Endothelial cell of umbilical vein (primary cell): ENCODE measurements around the gene RIOK1. TPM values are rescaled to one million over a fixed set of nuclear protein-coding genes. Genes with fewer than 3 reads are reported as not detected.
"Not testable (repeated sequence)": the region's sequence is repeated elsewhere in the genome, so short reads cannot be mapped to it uniquely, and the experiment has no call there.

Experiments used
- BruUV-seq: library from RNA; stranded (reverse); fragments of 400-500 nt; replicated peaks from 2 replicates; lab custom pipeline; 2021; lab: Mats Ljungman, UMichigan
- CTCF ChIA-PET: fragments of 300-600, 350-600 bp; sonication (Branson Sonifier 250); formaldehyde crosslinking; loops from one replicate; lab custom pipeline; 2021; ENCODE audit warnings: antibody characterized with exemption, inconsistent platforms; lab: Charles Lee
- POLR2A ChIA-PET: fragments of 300-600, 350-600 bp; sonication (Branson Sonifier 250); formaldehyde crosslinking; loops from one replicate; lab custom pipeline; 2021; ENCODE audit warnings: antibody characterized with exemption, inconsistent platforms; lab: Charles Lee
- DNase-seq: peaks from one replicate; pipeline ENCODE4 v3.0.0-alpha.2; 2011; ENCODE audit warnings: low read depth, low spot score
- FAIRE-seq: peaks from 2 replicates; lab custom pipeline; 2011; peaks lifted over from hg19 to GRCh38; lab: Jason Lieb, UNC
- H2AFZ ChIP-seq: 2 replicates; pipeline ENCODE4 v1.6.0; 2012; ENCODE audit warnings: low read depth, low read length, control low read depth, inconsistent platforms
- H3K27ac ChIP-seq: 2 replicates; pipeline ENCODE4 v1.5.1; 2011; ENCODE audit warnings: low read depth, mild to moderate bottlenecking, control low read depth, low read length, moderate library complexity; ENCODE audit not compliant: insufficient read depth
- H3K27me3 ChIP-seq, 2 experiments: 2 replicates each; pipeline versions ENCODE4 v1.6.0 to v1.6.1; 2011; ENCODE audit warnings: low read length in 2 of 2, mixed read lengths in 1 of 2; ENCODE audit not compliant: control insufficient read depth in 2 of 2, insufficient read depth in 2 of 2
- H3K36me3 ChIP-seq, 2 experiments: 2 replicates in 1 of 2; 3 replicates in 1 of 2; pipeline ENCODE4 v1.5.1; 2011; ENCODE audit warnings: low read length in 2 of 2, mild to moderate bottlenecking in 1 of 2, moderate library complexity in 1 of 2; ENCODE audit not compliant: control insufficient read depth in 2 of 2, insufficient read depth in 2 of 2; ENCODE audit errors: extremely low read depth in 1 of 2
- H3K4me1 ChIP-seq: 3 replicates; pipeline ENCODE4 v1.5.1; 2011; ENCODE audit warnings: mild to moderate bottlenecking, low read length; ENCODE audit not compliant: control insufficient read depth, insufficient read depth; ENCODE audit errors: extremely low read depth
- H3K4me2 ChIP-seq: 2 replicates; pipeline ENCODE4 v1.6.1; 2011; ENCODE audit warnings: low read length, control low read depth, mixed read lengths; ENCODE audit not compliant: insufficient read depth
- H3K4me3 ChIP-seq, 3 experiments: fragments of 200-600 bp in 1 of 3; sonication (generic), shearing (Covaris generic) in 1 of 3; replicated peaks in 1 of 3; 2 replicates each; pipeline ENCODE4 v1.5.1; 2011 to 2016; ENCODE audit warnings: control low read depth in 3 of 3, low read length in 3 of 3, mild to moderate bottlenecking in 2 of 3, inconsistent platforms in 1 of 3, low read depth in 1 of 3, moderate library complexity in 1 of 3; ENCODE audit not compliant: insufficient read depth in 1 of 3
- H3K79me2 ChIP-seq: 2 replicates; pipeline ENCODE4 v1.6.0; 2012; ENCODE audit warnings: low read length, inconsistent platforms; ENCODE audit not compliant: control insufficient read depth, insufficient read depth
- H3K9ac ChIP-seq: replicated peaks from 2 replicates; pipeline ENCODE3; 2011; ENCODE audit warnings: low read length, control low read depth; ENCODE audit not compliant: insufficient read depth; ENCODE audit errors: extremely low read depth
- H3K9me1 ChIP-seq: replicated peaks from 3 replicates; pipeline ENCODE4 v1.6.0; 2011; ENCODE audit warnings: mild to moderate bottlenecking, low read length; ENCODE audit not compliant: control insufficient read depth, insufficient read depth; ENCODE audit errors: extremely low read depth
- H3K9me3 ChIP-seq: replicated peaks from 2 replicates; pipeline ENCODE4 v1.5.1; 2012; ENCODE audit warnings: low read length, inconsistent platforms; ENCODE audit not compliant: control insufficient read depth, insufficient read depth
- H4K20me1 ChIP-seq: replicated peaks from 2 replicates; pipeline ENCODE3; 2011; ENCODE audit warnings: mild to moderate bottlenecking, low read length; ENCODE audit not compliant: control insufficient read depth, insufficient read depth; ENCODE audit errors: extremely low read depth
- FOS ChIP-seq: IDR thresholded peaks from 2 replicates; pipeline ENCODE4 v1.6.1; 2011; ENCODE audit warnings: mild to moderate bottlenecking, low read length, moderate library complexity, borderline replicate concordance; ENCODE audit not compliant: insufficient read depth
- GATA2 ChIP-seq: IDR thresholded peaks from 2 replicates; pipeline ENCODE4 v1.7.0; 2011; ENCODE audit warnings: low read depth, mild to moderate bottlenecking, moderate library complexity, mixed read lengths, low read length; ENCODE audit not compliant: insufficient read length, insufficient read depth
- JUN ChIP-seq: IDR thresholded peaks from 2 replicates; pipeline ENCODE4 v1.6.1; 2011; ENCODE audit warnings: borderline replicate concordance, low read depth; ENCODE audit not compliant: insufficient read length, insufficient read depth
- POLR2AphosphoS5 ChIP-seq: IDR thresholded peaks from 2 replicates; pipeline ENCODE4 v1.6.1; 2012; ENCODE audit warnings: low read depth, mild to moderate bottlenecking, control low read depth, low read length, moderate library complexity; ENCODE audit not compliant: insufficient read depth
- dilution Hi-C: fragments of 300-500 bp; cut with MboI; formaldehyde crosslinking; loops from one replicate; pipeline ENCODE4 v1.15.0; 2019; ENCODE audit warnings: low sequenced_read_pairs; ENCODE audit not compliant: extremely low pct_ligation_motif_present
- intact Hi-C: fragments of 100-400 bp; cut with micrococcal nuclease; formaldehyde crosslinking; loops from one replicate; pipeline ENCODE4 v1.10.0; 2022
- polyA plus RNA-seq, 4 experiments: library from polyadenylated mRNA; depleted of rRNA in 3 of 4; stranded (reverse) in 3 of 4; unstranded in 1 of 4; fragments of >200 nt; gene quantifications; 2 replicates each; pipeline versions ENCODE4 v1.2.1 to v1.2.3, GENCODE V29; 2011 to 2012; ENCODE audit warnings: missing spikeins in 1 of 4
- total RNA-seq: library from RNA; stranded (reverse); gene quantifications from 2 replicates; pipeline ENCODE4 v1.2.3, GENCODE V29; 2021

RIOK1 gene
- total and polyA plus RNA-seq, 2 donors (not counting 3 experiments of a cell fraction or from before 2014, with no cell fraction given), result 9.2 to 21.4 TPM

- H3K9me1 ChIP-seq, result no peaks in the 10 kb centered on the region
- no peak overlapping the region for H3K27ac ChIP-seq
- H4K20me1 ChIP-seq, result no peaks in the 10 kb centered on the region
- no peak for FAIRE-seq
- ChIA-PET CTCF (no interaction called here), POLR2A (no interaction called here)
- H3K9me3 ChIP-seq, result no peaks in the 10 kb centered on the region
- no peak overlapping the region for H3K9ac ChIP-seq
- no peak overlapping the region for H3K4me2 ChIP-seq
- H3K4me1 ChIP-seq, result no peaks in the 10 kb centered on the region
- TF ChIP-seq GATA2 (no peak), FOS (no peak), POLR2AphosphoS5 (no peak), JUN (no peak)
- no peaks in the 10 kb centered on the region for H3K36me3 ChIP-seq
- H2AFZ ChIP-seq, result no peak overlapping the region
- dilution Hi-C loops, result no loop called here
- H3K27me3 ChIP-seq, result peaks cover 2 to 3% of the 10 kb centered on the region in 2 experiments
- no peaks in the 10 kb centered on the region for H3K79me2 ChIP-seq
- H3K4me3 ChIP-seq, result no peak overlapping the region
- no TSS peak for BruUV-seq
- intact Hi-C loops, result no loop called here
- no peak for DNase-seq
These were observed 45.8 kb upstream of the RIOK1 start for GRCh38 chr6:7343546-7344475.

GRCh38 chr6:7344773-7345450 lies 44.7 kb upstream of the RIOK1 start:
- H4K20me1 ChIP-seq, H3K27ac ChIP-seq, H3K4me2 ChIP-seq, BruUV-seq, H3K9me3 ChIP-seq, intact Hi-C loops, H2AFZ ChIP-seq, POLR2A ChIA-PET, H3K4me3 ChIP-seq, dilution Hi-C loops, H3K36me3 ChIP-seq, DNase-seq, H3K27me3 ChIP-seq, H3K9me1 ChIP-seq, H3K4me1 ChIP-seq, H3K9ac ChIP-seq, FAIRE-seq, H3K79me2 ChIP-seq: not testable (repeated sequence)
- CTCF ChIA-PET, result interaction anchor here (0.6 to 1.5 kb wide), 3 partner anchors 17 to 163 kb away, joined by 3 to 4 read pairs (median 3); no protein-coding TSS in a partner anchor

- H3K27ac ChIP-seq, DNase-seq, intact Hi-C loops, H3K27me3 ChIP-seq, CTCF ChIA-PET, H3K9ac ChIP-seq, FAIRE-seq, H3K36me3 ChIP-seq, H3K4me2 ChIP-seq, BruUV-seq, H3K9me1 ChIP-seq, H2AFZ ChIP-seq, H3K4me3 ChIP-seq, H3K4me1 ChIP-seq, dilution Hi-C loops, H3K9me3 ChIP-seq, POLR2A ChIA-PET, H4K20me1 ChIP-seq, H3K79me2 ChIP-seq: not testable (repeated sequence)
These were observed 42.0 kb upstream of the RIOK1 start for GRCh38 chr6:7347551-7347997.
